GM12878 (cell line): Measurements from ENCODE around the gene CABP7. TPM values are rescaled to one million over a fixed set of nuclear protein-coding genes. Genes with fewer than 3 reads are reported as not detected.

Experiments used
- ATAC-seq: fragments of 200-7000 bp; cut with Tn5 transposase; 3 replicates; pipeline ENCODE4 v1.9.1; 2020; ENCODE audit warnings: mild to moderate bottlenecking, moderate library complexity
- BruUV-seq: library from RNA; stranded (reverse); fragments of 400-500 nt; replicated peaks from 2 replicates; lab custom pipeline; 2021; lab: Mats Ljungman, UMichigan
- CTCF ChIA-PET: fragments of 300-600 bp; sonication (Branson Sonifier 250); formaldehyde crosslinking; extraction: SDS; loops from one replicate; lab custom pipeline; 2021; ENCODE audit warnings: inconsistent platforms; lab: Yijun Ruan, JAX
- POLR2A ChIA-PET: fragments of 350-600 bp; formaldehyde crosslinking; extraction: SDS; loops from one replicate; lab custom pipeline; 2021; ENCODE audit warnings: inconsistent platforms; lab: Charles Lee
- RAD21 ChIA-PET: fragments of 300-600 bp; sonication (Branson Sonifier 250); formaldehyde crosslinking; loops from one replicate; lab custom pipeline; 2023; ENCODE audit warnings: antibody characterized with exemption; ENCODE audit not compliant: unreplicated experiment; lab: Charles Lee
- SMC1A ChIA-PET: fragments of 300-600 bp; sonication (Branson Sonifier 250); formaldehyde crosslinking; loops from one replicate; lab custom pipeline; 2023; ENCODE audit not compliant: unreplicated experiment, uncharacterized antibody; lab: Charles Lee
- DNase-seq: peaks from one replicate; pipeline ENCODE4 v3.0.0-alpha.2; 2011; ENCODE audit warnings: low read depth, low spot score
- FAIRE-seq: peaks from 3 replicates; lab custom pipeline; 2011; peaks lifted over from hg19 to GRCh38; lab: Jason Lieb, UNC
- H2AFZ ChIP-seq: 2 replicates; pipeline ENCODE4 v1.6.0; 2011; ENCODE audit warnings: low read depth, low read length, control low read depth; ENCODE audit not compliant: control insufficient read depth
- H3K27ac ChIP-seq: 2 replicates; pipeline ENCODE4 v1.5.1; 2011; ENCODE audit warnings: control low read depth; ENCODE audit not compliant: control insufficient read depth, insufficient read depth
- H3K27me3 ChIP-seq, 2 experiments: replicated peaks in 1 of 2; 2 replicates each; pipeline versions ENCODE4 v1.6.0 to v1.6.1; 2011; ENCODE audit warnings: low read length in 1 of 2; ENCODE audit not compliant: control insufficient read depth in 2 of 2, insufficient read depth in 2 of 2
- H3K36me3 ChIP-seq, 2 experiments: 2 replicates each; pipeline ENCODE4 v1.5.1; 2011; ENCODE audit warnings: low read length in 1 of 2; ENCODE audit not compliant: control insufficient read depth in 2 of 2, insufficient read depth in 2 of 2
- H3K4me1 ChIP-seq: 2 replicates; pipeline ENCODE4 v1.6.1; 2011; ENCODE audit warnings: mild to moderate bottlenecking, low read length, moderate library complexity, mixed read lengths; ENCODE audit not compliant: control insufficient read depth, insufficient read depth
- H3K4me2 ChIP-seq: 2 replicates; pipeline ENCODE4 v1.6.0; 2011; ENCODE audit warnings: control low read depth; ENCODE audit not compliant: control insufficient read depth, insufficient read depth
- H3K4me3 ChIP-seq: fragments of 200-600 bp; sonication (generic); 2 replicates; pipeline ENCODE4 v1.5.1; 2016
- H3K79me2 ChIP-seq: 2 replicates; pipeline ENCODE4 v1.6.0; 2011; ENCODE audit warnings: low read length; ENCODE audit not compliant: control insufficient read depth, insufficient read depth
- H3K9ac ChIP-seq: 2 replicates; pipeline ENCODE4 v1.8.0; 2011; ENCODE audit warnings: low read length, control low read depth, mixed read lengths; ENCODE audit not compliant: control insufficient read depth, insufficient read depth
- H3K9me3 ChIP-seq: replicated peaks from 3 replicates; pipeline ENCODE4 v1.5.1; 2011; ENCODE audit warnings: mild to moderate bottlenecking, low read length; ENCODE audit not compliant: control insufficient read depth, insufficient read depth
- H4K20me1 ChIP-seq: 2 replicates; pipeline ENCODE4 v1.6.0; 2011; ENCODE audit not compliant: control insufficient read depth, insufficient read depth
- CREB1 ChIP-seq: IDR thresholded peaks from 2 replicates; pipeline ENCODE4 v1.6.1; 2012; ENCODE audit warnings: low read depth, mild to moderate bottlenecking, inconsistent platforms
- EP300 ChIP-seq, 2 experiments: fragments of 150-350 bp in 1 of 2; IDR thresholded peaks; 2 replicates each; pipeline ENCODE4 v1.6.1; 2011 to 2012; ENCODE audit warnings: low read depth in 2 of 2, low read length in 2 of 2, borderline replicate concordance in 1 of 2, improper control_type of control experiment in 1 of 2, inconsistent platforms in 1 of 2; ENCODE audit not compliant: control insufficient read depth in 1 of 2
- HCFC1 ChIP-seq: fragments of 150-350 bp; IDR thresholded peaks from 2 replicates; pipeline ENCODE4 v1.6.1; 2014; ENCODE audit warnings: low read length
- JUND ChIP-seq: IDR thresholded peaks from 2 replicates; pipeline ENCODE4 v1.6.1; 2012; ENCODE audit warnings: low read depth, mild to moderate bottlenecking, low read length, improper control_type of control experiment, moderate library complexity
- RAD51 ChIP-seq: fragments of 450-650 bp; IDR thresholded peaks from 2 replicates; pipeline ENCODE4 v1.6.1; 2016; ENCODE audit warnings: moderate library complexity, mild to moderate bottlenecking, inconsistent platforms
- RB1 ChIP-seq: fragments of 450-650 bp; formaldehyde crosslinking; IDR thresholded peaks from 2 replicates; pipeline ENCODE4 v1.6.1; 2017; ENCODE audit warnings: mild to moderate bottlenecking, borderline replicate concordance
- SRF ChIP-seq, 2 experiments: IDR thresholded peaks; 2 replicates each; pipeline ENCODE4 v1.6.1; 2011; ENCODE audit warnings: low read depth in 2 of 2, low read length in 2 of 2, mild to moderate bottlenecking in 1 of 2, moderate library complexity in 1 of 2
- WGBS: methylation state at CpG from one replicate; pipeline ENCODE4 v1.1.6; 2016; ENCODE audit warnings: low lambda C conversion rate; ENCODE audit not compliant: insufficient replicate concordance, insufficient coverage; ENCODE audit errors: missing lambda C conversion rate; 5-methylcytosine and 5-hydroxymethylcytosine counted together
- in situ Hi-C: fragments of 300-500 bp; cut with MboI; formaldehyde crosslinking; loops from 9 replicates; pipeline ENCODE4 v1.14.3; 2018; ENCODE audit warnings: mixed read lengths
- intact Hi-C: fragments of 100-400 bp; cut with micrococcal nuclease; formaldehyde crosslinking; loops from one replicate; pipeline ENCODE4 v1.14.2; 2022; ENCODE audit not compliant: unreplicated experiment
- polyA plus RNA-seq, 11 experiments: library from polyadenylated mRNA; depleted of rRNA in 4 of 11; unstranded in 6 of 11; stranded (reverse) in 5 of 11; fragments of >200 nt; fragmentation: Nextera tagmentation in 4 of 11; fragmentation: Illumina TruSeq in 1 of 11; extraction: Ambion mirVana in 4 of 11; extraction: Trizol in 1 of 11; gene quantifications; 1 replicate in 1 of 11; 2 replicates in 10 of 11; pipeline versions ENCODE4 v1.2.1 to v1.2.3, GENCODE V29; 2011 to 2016; ENCODE audit warnings: inconsistent platforms in 2 of 11, missing spikeins in 2 of 11, low read depth in 1 of 11
- total RNA-seq, 4 experiments: library from RNA; depleted of rRNA in 3 of 4; stranded (reverse); fragments of >200 nt in 3 of 4; fragmentation: Illumina TruSeq in 1 of 4; extraction: Trizol in 1 of 4; gene quantifications; 2 replicates each; pipeline versions ENCODE4 v1.2.1 to v1.2.3, GENCODE V29; 2013 to 2021
- TF ChIP-seq, protein P1 (sequence below): IDR thresholded peaks from 2 replicates; pipeline ENCODE4 v1.6.1; 2012; ENCODE audit warnings: low read depth, low read length, improper control_type of control experiment
- TF ChIP-seq, protein P2 (sequence below): fragments of 450-650 bp; formaldehyde crosslinking; IDR thresholded peaks from 2 replicates; pipeline ENCODE4 v1.4.0; 2022; ENCODE audit warnings: mild to moderate bottlenecking, moderate library complexity

Gene CABP7
- total and polyA plus RNA-seq, 10 of the 15 experiments (the other 5 are each of a cell fraction or from before 2014, with no cell fraction given) = 0.02 to 0.18 (median 0.05) TPM; not detected in 5

DNA sequence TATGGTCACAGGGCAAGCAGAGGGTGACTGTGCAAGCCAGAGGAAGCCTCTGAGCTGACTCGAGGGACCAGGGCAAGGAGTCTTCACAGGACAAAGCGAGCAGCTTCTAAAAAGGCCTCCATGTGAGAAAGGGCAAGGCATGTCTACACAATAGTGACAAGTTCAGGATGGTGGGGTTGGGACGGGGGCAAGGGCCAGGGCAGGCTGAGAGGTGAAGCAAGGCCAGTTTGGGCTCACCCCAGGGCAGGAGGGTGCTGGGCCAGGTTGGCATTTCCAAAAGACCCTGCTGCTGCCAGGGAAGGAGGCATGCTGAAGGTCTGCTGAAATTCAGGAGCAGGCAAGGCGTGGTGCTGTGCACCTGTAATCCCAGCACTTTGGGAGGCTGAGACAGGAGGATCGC is 12.3 kb upstream of the CABP7 start:
- SMC1A ChIA-PET = no interaction called here
- Histone ChIP-seq H3K79me2 (no peaks in the 10 kb centered on the region), H3K9me3 (no peaks in the 10 kb centered on the region), H3K9ac (no peak overlapping the region), H3K27me3 (no peaks in the 10 kb centered on the region), H3K4me1 (0 out of 2 replicates have a peak, but pooled peaks cover 3% of the 10 kb centered on the region), H3K36me3 (no peaks in the 10 kb centered on the region), H3K27ac (no peak overlapping the region), H3K4me2 (no peak overlapping the region), H2AFZ (no peak overlapping the region), H4K20me1 (no peaks in the 10 kb centered on the region), H3K4me3 (no peak overlapping the region)
- in situ Hi-C loops (no loop called here), intact Hi-C loops (no loop called here)
- CTCF ChIA-PET = no interaction called here
- WGBS = 34% methylated on average over 5 of the region's 5 CpGs
- TF ChIP-seq, protein P1, sequence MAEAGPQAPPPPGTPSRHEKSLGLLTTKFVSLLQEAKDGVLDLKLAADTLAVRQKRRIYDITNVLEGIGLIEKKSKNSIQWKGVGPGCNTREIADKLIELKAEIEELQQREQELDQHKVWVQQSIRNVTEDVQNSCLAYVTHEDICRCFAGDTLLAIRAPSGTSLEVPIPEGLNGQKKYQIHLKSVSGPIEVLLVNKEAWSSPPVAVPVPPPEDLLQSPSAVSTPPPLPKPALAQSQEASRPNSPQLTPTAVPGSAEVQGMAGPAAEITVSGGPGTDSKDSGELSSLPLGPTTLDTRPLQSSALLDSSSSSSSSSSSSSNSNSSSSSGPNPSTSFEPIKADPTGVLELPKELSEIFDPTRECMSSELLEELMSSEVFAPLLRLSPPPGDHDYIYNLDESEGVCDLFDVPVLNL = no peak
- TF ChIP-seq JUND = no peak
- no peak for TF ChIP-seq SRF (IDR thresholded peaks at IDR 0.05; ENCODE audit: low read depth in 2 of 2, low read length in 2 of 2)
- TF ChIP-seq, protein P2, sequence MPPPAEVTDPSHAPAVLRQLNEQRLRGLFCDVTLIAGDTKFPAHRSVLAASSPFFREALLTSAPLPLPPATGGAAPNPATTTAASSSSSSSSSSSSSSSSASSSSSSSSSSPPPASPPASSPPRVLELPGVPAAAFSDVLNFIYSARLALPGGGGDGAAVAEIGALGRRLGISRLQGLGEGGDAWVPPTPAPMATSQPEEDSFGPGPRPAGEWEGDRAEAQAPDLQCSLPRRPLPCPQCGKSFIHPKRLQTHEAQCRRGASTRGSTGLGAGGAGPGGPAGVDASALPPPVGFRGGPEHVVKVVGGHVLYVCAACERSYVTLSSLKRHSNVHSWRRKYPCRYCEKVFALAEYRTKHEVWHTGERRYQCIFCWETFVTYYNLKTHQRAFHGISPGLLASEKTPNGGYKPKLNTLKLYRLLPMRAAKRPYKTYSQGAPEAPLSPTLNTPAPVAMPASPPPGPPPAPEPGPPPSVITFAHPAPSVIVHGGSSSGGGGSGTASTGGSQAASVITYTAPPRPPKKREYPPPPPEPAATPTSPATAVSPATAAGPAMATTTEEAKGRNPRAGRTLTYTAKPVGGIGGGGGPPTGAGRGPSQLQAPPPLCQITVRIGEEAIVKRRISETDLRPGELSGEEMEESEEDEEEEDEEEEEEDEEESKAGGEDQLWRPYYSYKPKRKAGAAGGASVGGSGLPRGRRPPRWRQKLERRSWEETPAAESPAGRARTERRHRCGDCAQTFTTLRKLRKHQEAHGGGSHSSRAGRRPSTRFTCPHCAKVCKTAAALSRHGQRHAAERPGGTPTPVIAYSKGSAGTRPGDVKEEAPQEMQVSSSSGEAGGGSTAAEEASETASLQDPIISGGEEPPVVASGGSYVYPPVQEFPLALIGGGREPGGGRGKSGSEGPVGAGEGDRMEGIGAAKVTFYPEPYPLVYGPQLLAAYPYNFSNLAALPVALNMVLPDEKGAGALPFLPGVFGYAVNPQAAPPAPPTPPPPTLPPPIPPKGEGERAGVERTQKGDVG (CRISPR knock-in tag) = no peak
- TF ChIP-seq EP300 (IDR thresholded peaks at IDR 0.05; ENCODE audit: borderline replicate concordance in 1 of 2, control insufficient read depth in 1 of 2, low read depth in 2 of 2, low read length in 2 of 2) = no peak
- TF ChIP-seq RB1 = no peak
- TF ChIP-seq CREB1 = no peak
- no peak for TF ChIP-seq HCFC1
- no peak for TF ChIP-seq RAD51
- ATAC-seq = no peak
- no peak for DNase-seq
- FAIRE-seq = no peak
- RAD21 ChIA-PET = no interaction called here
- no TSS peak for BruUV-seq
- POLR2A ChIA-PET = no interaction called here
